Mesangial cell (primary cell): Measurements from ENCODE around the gene SRSF7. TPM values are rescaled to one million over a fixed set of nuclear protein-coding genes. Genes with fewer than 3 reads are reported as not detected.

ENCODE experiments used
- total RNA-seq: library from RNA; depleted of rRNA; stranded (reverse); fragments of >200 nt; gene quantifications from 2 replicates; pipeline ENCODE4 v1.2.3, GENCODE V29; 2015

SRSF7 gene
- total RNA-seq, result 39.8 and 102 TPM in 2 replicates

GRCh38 chr2:38750891-38751595 lies at the start of gene SRSF7:
Gene SRSF7, minus strand, starts transcription at chr2:38751361. Its CDS starts 105 bp downstream, at chr2:38751256.

Other genes with a start within 250 kb of the SRSF7 start
- 17.9 and 22.3 TPM in 2 replicates for gene HNRNPLL, start 148.4 kb downstream of the SRSF7 start, total RNA-seq
- 4.2 and 8.1 TPM in 2 replicates for gene GALM, start 85.2 kb downstream of the SRSF7 start, total RNA-seq
- gene GEMIN6, start 26.8 kb upstream of the SRSF7 start, total RNA-seq, result 6.1 and 6.5 TPM in 2 replicates
- gene DHX57, start 124.6 kb upstream of the SRSF7 start, total RNA-seq, result 11.1 and 12.7 TPM in 2 replicates
- 8.1 and 11.2 TPM in 2 replicates for gene MORN2, start 124.6 kb upstream of the SRSF7 start, total RNA-seq
- under 0.01 TPM in 1 of 2 replicates, not detected in the other for gene ARHGEF33, start 138.5 kb upstream of the SRSF7 start, total RNA-seq